Stimulated activated CD4-positive, alpha-beta T cell treated with anti-CD3 and anti-CD28 coated beads, Interleukin-15, amount 100 ng/mL, for 1 hour (primary cell): Measurements from ENCODE around the gene FOXK1.

ENCODE experiments used
- DNase-seq, 2 donors: peaks; one replicate each; pipeline ENCODE4 v3.0.0-alpha.2; 2020; ENCODE audit warnings: low read depth in 1 of 2, low spot score in 1 of 2

The FOXK1 gene

GRCh38 chr7:4763091-4763793, 81.1 kb downstream of the FOXK1 start:
- DNase-seq = no peak

GRCh38 chr7:4763794-4764185, 81.7 kb downstream of the FOXK1 start:
- no peak for DNase-seq

GRCh38 chr7:4764402-4765007, 82.4 kb downstream of the FOXK1 start:
- no peak for DNase-seq

GRCh38 chr7:4765776-4766490, 83.8 kb downstream of the FOXK1 start:
- DNase-seq = no peak

GRCh38 chr7:4766666-4767519, 84.8 kb downstream of the FOXK1 start:
- DNase-seq = no peak

- DNase-seq = no peak
Observed at GRCh38 chr7:4768597-4769569, 86.8 kb downstream of the FOXK1 start.

- DNase-seq = no peak
Observed at GRCh38 chr7:4769761-4770160, 87.7 kb downstream of the FOXK1 start.

GRCh38 chr7:4770886-4771285, 88.8 kb downstream of the FOXK1 start:
- no peak for DNase-seq

GRCh38 chr7:4771737-4772136, 89.6 kb downstream of the FOXK1 start:
- no peak for DNase-seq

- no peak for DNase-seq
Observed at GRCh38 chr7:4772306-4772705, 90.2 kb downstream of the FOXK1 start.

- no peak for DNase-seq
Observed at GRCh38 chr7:4774007-4774406, 91.9 kb downstream of the FOXK1 start.

GRCh38 chr7:4774658-4775249, 92.7 kb downstream of the FOXK1 start:
- peak in 1 of 2 donors; percentile 8 for DNase-seq

GRCh38 chr7:4775250-4775847, 93.3 kb downstream of the FOXK1 start, which contains the start of gene AP5Z1:
TSS of gene AP5Z1 (plus strand) at chr7:4775623. CDS start at chr7:4775716, 93 bp downstream.
- DNase-seq = peak; percentile 85 to 92

GRCh38 chr7:4775848-4776623, 93.9 kb downstream of the FOXK1 start:
- peak in 1 of 2 donors; percentile 21 for DNase-seq

- no peak for DNase-seq
Observed at GRCh38 chr7:4779118-4779517, 97.0 kb downstream of the FOXK1 start.

GRCh38 chr7:4781366-4782069, 99.4 kb downstream of the FOXK1 start:
- DNase-seq = no peak

- no peak for DNase-seq
Observed at GRCh38 chr7:4782333-4783291, 100.5 kb downstream of the FOXK1 start.
